Cardiac fibroblast (primary cell): ENCODE results near the gene C2orf92.

Experiments
- DNase-seq, 2 donors: peaks; one replicate each; pipeline versions ENCODE4 v3.0.0 to v3.0.0-alpha.2; 2010; ENCODE audit warnings: low read depth in 2 of 2
- H3K4me3 ChIP-seq, 2 donors: replicated peaks in 1 of 2; 1 replicate in 1 of 2; 2 replicates in 1 of 2; pipeline ENCODE4 v1.5.1; 2011; ENCODE audit warnings: low read depth in 2 of 2, low read length in 2 of 2, mild to moderate bottlenecking in 2 of 2, moderate library complexity in 1 of 2
- TF ChIP-seq, protein P1 (sequence below): IDR thresholded peaks from one replicate; pipeline ENCODE4 v1.5.1; 2011; ENCODE audit warnings: low read depth, mild to moderate bottlenecking, low read length, inconsistent platforms

C2orf92 gene

DNA sequence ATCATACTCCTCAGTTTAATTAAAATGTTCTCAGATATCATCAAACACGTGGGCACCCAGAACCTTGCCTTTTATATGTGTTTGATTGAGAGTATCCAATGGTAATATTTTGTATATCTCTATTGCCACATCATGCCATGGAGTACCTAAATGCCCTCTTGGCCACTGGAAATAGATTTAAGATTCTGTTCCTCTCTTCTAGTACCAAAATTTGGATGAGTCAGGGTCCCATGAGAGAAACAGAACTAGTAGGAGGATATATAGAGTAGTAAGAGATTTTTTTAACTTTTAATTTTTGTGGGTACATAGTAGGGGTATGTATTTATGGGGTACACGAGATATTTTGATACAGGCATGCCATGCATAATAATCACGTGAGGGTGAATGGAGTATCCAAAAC is 34.2 kb downstream of the C2orf92 start:
- H3K4me3 ChIP-seq: no peak overlapping the region
- DNase-seq: no peak
- TF ChIP-seq, protein P1, sequence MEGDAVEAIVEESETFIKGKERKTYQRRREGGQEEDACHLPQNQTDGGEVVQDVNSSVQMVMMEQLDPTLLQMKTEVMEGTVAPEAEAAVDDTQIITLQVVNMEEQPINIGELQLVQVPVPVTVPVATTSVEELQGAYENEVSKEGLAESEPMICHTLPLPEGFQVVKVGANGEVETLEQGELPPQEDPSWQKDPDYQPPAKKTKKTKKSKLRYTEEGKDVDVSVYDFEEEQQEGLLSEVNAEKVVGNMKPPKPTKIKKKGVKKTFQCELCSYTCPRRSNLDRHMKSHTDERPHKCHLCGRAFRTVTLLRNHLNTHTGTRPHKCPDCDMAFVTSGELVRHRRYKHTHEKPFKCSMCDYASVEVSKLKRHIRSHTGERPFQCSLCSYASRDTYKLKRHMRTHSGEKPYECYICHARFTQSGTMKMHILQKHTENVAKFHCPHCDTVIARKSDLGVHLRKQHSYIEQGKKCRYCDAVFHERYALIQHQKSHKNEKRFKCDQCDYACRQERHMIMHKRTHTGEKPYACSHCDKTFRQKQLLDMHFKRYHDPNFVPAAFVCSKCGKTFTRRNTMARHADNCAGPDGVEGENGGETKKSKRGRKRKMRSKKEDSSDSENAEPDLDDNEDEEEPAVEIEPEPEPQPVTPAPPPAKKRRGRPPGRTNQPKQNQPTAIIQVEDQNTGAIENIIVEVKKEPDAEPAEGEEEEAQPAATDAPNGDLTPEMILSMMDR: no peak

DNA sequence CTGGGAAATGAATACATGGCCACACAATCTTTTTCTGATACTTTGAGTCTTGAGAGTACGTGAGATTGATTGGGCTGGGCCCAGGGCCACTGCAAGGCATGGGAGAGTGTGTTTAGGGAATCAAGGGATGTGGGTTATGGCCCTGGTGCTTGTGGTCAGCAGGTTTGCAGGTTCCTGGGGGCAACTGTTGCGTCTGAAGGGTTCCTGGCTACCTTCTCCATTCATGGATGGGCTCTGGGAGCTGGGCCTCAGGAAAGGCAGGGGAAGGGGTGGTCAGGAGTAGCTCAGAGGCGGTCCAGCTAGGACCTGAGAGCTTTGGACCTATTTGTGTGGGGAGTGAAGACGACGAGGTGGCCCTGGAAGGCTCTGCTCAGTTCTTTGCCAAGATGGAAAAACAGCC is 35.5 kb downstream of the C2orf92 start:
- TF ChIP-seq, protein P1: no peak
- DNase-seq: no peak
- no peak overlapping the region for H3K4me3 ChIP-seq

DNA sequence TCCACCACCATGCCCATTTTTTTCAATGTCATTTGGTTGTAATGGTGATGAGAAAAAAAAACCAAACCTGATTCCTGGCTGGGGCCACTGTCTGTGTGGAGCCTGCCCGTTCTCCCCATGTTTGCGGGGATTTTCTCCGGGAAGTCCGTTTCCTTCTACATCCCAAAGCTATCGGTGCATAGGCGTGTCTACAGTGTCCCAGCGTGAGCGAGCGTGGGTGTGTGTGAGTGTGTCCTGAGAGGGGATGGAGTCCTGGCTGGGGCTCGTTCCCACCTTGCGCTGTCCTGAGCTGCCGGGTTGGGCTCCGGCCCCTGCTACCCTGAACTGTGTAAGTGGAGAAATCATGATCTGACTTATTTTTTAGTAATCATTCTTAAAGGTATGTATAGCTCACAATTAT is 36.6 kb downstream of the C2orf92 start:
- DNase-seq: no peak
- no peak overlapping the region for H3K4me3 ChIP-seq
- TF ChIP-seq, protein P1: no peak

DNA sequence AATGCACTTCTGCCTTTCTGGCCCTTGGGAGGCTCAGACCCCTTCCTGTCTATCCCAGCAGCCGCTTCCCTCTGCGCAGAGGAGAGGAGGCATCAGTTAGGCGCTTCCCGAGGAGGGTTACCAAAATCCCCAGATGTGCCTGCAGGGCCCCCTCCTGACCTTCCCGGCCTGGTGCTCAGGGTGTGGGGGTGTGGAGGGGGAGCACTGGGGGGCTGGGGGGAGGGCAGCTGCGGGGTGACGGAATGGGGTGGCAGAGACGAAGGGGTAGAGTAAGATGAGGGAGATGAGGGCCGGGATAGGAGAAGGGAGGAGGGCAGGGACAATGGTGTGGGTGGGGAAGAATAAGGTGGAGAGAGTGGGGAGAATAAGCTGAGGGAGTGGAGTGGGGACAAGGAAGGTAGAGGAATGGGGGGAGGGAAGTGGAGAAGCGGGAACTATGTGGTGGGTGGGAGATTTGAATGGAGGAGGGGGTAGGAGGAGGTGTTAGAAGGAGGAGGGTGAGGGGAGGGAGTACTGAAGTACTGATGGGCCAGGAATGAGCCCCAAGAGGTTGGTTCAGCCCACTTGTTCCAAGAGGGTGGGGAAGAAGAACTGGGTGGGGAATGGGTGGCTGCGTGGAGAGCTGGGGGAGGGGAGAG is 37.3 kb downstream of the C2orf92 start:
- DNase-seq: no peak
- H3K4me3 ChIP-seq: no peak overlapping the region
- TF ChIP-seq, protein P1: no peak

DNA sequence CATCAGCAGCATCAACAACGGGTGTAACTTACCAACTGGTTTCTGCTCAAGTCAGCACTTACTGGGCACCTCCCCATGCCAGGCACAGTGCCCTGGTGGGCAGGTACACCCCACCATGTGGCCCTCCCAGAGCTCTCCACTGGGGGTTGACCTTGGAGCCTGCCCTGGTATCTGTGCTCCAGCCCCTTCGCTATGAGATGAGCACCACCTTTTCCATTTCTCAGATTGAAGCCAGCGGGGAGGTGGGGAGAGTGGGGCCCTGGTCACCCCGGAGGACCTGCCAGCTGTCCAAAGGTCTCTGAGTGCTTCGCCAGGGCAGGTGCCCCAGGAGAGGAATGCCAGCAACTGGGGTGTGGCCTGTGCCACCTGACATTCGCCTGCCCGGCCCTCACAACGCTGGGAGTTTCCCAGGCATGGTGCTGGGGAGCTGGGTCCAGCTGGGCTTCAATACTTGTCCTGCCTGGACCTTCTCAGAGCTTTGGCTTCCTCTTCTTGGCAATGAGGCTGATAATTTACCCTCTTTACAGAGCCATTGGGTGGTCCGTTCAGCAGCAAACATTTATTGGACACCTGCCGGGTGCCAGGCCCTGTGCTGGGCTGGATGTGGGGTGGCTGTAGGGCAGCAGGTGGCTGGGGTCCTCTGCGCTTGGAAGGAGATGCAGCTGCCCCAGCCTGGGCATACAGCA is 38.0 kb downstream of the C2orf92 start:
- TF ChIP-seq, protein P1: no peak
- no peak for DNase-seq
- no peak overlapping the region for H3K4me3 ChIP-seq

DNA sequence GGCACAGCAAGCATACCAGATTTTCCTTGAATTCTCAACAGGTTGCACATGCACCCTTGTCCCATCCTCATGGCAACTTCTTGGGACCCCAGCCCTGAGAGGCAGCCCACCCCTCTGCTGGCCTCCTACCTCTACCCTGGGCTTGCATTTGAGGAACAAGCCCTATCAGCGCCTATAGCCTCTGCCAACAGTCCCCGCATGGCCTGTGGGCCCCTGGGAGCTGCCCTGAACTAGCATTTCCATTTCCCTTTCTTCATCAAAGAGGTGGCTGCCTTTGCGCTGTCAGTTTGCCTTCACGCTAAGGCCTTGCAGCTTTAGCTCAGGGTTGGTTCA is 38.5 kb downstream of the C2orf92 start:
- TF ChIP-seq, protein P1: no peak
- DNase-seq: no peak
- no peak overlapping the region for H3K4me3 ChIP-seq
